ENCODE measurements around the gene FYB2.

- TF ChIP-seq CTCF (IDR thresholded peaks at IDR 0.05 in 2 of 3, conservative IDR thresholded peaks at IDR 0.05 in 1 of 3; ENCODE audit: borderline replicate concordance in 1 of 3, insufficient read depth in 1 of 3, low read depth in 2 of 3, low read length in 2 of 3) (no peak), SIN3A (IDR thresholded peaks at IDR 0.05; ENCODE audit: low read depth) (no peak)
These were observed 148.1 kb downstream of the FYB2 start for GRCh38 chr1:56671085-56671484.
